ENCODE results near the gene SLC11A1.

GRCh38 chr2:218341381-218341780 lies 40.7 kb upstream of the SLC11A1 start:
- TF ChIP-seq CTCF (IDR thresholded peaks at IDR 0.05) (no peak), POLR2A (IDR thresholded peaks at IDR 0.05; ENCODE audit: low read depth) (no peak), EP300 (IDR thresholded peaks at IDR 0.05) (no peak)
